GM21390 (cell line): ENCODE results near the gene GCHFR.

Experiments
- ATAC-seq: cut with Tn5 transposase; IDR thresholded peaks from one replicate; pipeline ENCODE4 v1.9.1; 2021; ENCODE audit not compliant: unreplicated experiment

The GCHFR gene

GRCh38 chr15:40754883-40755811 lies 8.7 kb upstream of the GCHFR start, which contains the start of gene RMDN3:
Gene RMDN3, minus strand, starts transcription at chr15:40755254. Its CDS starts 471 bp downstream, at chr15:40754783.
- peak; percentile 68 for ATAC-seq

DNA sequence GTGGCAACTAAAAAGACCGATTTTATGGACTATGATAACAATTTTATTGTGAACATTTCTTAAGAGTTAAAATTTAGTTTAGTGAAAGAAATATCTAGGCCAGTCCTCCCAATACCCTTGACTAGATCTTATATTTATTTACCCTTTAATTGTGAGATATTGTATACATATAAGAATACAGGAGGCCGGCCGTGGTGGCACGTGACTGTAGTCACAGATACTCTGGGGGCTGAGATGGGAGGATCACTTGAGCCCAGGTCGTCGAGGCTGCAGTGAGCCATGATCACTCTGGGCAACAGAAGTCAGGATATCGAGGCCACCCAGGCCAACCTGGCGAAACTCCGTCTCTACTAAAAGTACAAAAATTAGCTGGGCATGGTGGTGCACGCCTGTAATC lies 8.1 kb upstream of the GCHFR start:
- no peak for ATAC-seq

DNA sequence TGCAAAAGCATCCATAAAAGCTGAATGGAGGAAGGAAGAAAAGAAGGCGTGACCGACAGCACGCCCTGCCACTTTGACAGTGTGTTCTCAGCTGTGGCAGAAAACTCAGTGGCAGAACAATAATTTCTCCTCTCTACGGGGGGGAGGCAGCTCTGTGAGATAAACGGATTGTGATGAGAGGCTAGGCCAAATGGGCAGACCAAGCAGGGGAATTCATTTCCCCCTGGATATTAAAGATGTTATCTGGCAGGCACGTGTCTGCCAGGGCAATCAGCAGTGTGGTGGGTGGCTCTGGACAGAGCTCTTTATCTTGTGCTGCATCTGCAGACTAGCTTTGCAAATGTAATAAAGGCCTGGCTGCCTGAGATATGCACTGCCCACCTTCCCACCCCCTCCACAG lies 6.9 kb upstream of the GCHFR start:
- ATAC-seq = no peak

DNA sequence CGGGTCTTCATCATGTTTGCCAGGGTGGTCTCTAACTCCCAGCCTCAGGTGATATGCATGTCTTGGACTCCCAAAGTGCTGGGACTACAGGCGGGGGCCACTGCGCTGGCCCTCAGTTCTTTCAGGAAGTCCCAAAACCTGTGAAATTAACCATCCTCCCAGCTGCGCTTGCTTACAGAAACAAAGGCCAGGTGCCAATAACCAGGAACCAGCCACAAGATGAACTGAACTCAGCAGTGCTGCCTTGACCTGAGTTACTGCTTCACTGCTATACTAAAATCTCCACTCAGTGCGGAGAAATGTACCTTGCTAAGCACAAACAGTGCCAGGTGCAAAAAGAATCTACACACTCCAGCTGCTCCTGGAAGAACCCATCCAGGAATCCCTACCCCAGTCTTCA lies 3.9 kb upstream of the GCHFR start:
- ATAC-seq = no peak

DNA sequence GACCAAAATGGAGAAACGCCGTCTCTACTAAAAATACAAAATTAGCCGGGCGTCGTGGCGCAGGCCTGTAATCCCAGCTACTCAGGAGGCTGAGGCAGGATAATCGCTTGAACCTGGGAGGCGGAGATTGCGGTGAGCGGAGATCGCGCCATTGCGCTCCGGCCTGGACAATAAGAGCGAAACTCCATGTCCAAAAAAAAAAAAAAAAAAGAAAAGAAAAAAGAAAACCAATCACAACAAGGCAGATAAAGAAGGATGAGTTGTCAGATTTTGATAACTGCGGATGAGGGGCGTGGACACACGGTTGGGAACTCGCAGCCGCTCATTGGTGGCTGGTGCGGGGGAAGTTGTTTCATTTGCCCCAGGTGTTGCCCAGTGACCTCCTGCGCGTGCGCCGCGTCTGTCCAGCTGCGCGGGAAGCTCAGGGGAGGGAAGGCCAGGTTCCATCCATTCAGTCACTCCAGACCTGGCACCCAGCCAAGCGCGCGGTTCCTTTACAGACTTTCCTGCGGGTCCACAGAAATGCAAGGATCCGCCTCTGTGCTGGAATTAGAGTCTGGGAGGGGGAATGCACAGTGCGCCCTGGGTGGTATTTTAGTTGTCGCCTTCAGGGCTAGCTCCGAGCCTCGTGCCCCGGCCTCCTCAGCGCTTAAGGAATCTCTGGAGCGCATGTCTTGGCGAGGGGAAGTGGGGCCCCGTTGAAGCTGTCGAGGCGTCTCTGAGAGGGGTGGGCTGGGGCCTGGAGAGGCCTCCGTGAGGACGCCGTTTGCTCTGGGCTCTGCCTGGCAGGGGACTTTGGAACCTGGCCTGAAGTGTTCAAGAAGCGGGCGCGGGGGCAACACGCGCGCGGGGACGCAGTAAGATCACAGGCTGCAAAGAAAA lies 708 bp upstream of the GCHFR start:
- no peak for ATAC-seq

DNA sequence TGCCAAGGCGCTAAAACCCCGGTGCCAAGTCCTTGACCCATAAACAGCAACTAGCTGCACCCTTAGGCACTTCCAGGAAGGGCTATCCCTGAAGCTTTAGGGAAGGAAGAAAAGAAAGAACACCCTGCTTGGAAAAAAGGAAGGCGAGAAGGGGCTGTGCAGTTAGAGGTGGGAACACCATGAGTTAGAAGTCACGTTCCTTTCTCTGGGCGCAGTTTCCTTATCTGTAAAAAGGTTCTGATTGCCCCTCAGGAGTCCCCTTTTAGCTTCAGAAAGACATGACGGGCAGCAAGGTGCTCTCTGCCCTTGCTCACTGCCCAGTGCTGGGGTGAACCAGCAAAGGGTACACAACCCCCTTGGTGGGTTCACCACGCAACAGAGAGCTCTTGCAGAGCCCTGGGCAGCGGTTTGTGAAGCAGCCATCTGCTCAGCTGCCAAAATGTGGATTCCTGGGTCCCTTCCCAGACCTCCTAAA lies 798 bp downstream of the GCHFR start:
- ATAC-seq = no peak

GRCh38 chr15:40766194-40766815 lies 2.4 kb downstream of the GCHFR start:
- no peak for ATAC-seq

DNA sequence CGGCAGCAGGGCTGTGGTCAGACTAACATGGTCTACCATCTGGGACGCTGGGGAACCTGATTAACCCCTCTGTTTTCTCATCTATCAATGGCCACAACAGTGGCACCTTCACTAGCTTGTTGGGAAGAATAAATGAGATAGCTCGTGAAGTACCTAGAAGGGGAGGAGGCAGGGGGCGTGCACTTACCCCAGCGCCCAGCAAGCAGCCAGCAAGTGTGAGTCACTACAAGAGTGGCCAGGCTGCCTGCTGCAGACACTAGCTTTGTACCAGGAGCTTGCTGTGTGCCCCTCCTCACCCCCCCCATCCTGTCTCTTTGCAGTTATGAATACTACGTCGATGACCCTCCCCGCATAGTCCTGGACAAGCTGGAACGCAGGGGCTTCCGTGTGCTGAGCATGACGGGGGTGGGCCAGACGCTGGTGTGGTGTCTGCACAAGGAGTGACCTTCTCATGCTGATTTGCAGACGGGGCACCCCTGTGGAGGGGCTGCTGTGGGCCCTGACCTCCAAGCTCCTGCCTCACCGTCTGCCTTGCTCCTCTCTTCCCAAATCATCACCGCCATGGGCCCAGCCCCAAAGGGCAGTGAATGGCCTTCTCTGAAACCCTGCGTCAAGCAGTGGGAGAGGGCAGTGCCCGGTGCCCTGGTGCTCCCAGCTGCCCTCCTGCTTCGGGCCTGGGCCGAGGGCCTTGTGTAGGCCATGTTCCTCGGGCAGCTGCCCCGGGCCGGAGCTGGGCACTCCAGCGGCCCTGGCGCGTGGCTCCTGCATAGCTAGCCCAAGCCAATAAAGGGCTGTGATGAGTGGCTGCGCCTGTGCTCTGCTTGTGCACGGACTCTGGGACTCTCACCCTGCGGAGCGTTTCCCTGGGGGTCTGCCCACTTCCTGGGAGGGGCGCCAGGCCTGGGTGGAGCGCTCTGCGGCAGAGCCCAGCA lies 3.3 kb downstream of the GCHFR start:
- no peak for ATAC-seq

- ATAC-seq = no peak
Observed at GRCh38 chr15:40767838-40768500, 4.1 kb downstream of the GCHFR start.

GRCh38 chr15:40768521-40769273 lies 4.8 kb downstream of the GCHFR start:
- ATAC-seq = peak; percentile 4

- ATAC-seq = peak; percentile 40
Observed at GRCh38 chr15:40769274-40770146, 5.6 kb downstream of the GCHFR start, which contains the start of gene C15orf62. Gene C15orf62, plus strand, starts transcription at chr15:40769980. Its CDS starts 516 bp downstream, at chr15:40770496.

GRCh38 chr15:40770147-40770721 lies 6.4 kb downstream of the GCHFR start:
- no peak for ATAC-seq

- no peak for ATAC-seq
Observed at GRCh38 chr15:40771242-40771641, 7.4 kb downstream of the GCHFR start.

DNA sequence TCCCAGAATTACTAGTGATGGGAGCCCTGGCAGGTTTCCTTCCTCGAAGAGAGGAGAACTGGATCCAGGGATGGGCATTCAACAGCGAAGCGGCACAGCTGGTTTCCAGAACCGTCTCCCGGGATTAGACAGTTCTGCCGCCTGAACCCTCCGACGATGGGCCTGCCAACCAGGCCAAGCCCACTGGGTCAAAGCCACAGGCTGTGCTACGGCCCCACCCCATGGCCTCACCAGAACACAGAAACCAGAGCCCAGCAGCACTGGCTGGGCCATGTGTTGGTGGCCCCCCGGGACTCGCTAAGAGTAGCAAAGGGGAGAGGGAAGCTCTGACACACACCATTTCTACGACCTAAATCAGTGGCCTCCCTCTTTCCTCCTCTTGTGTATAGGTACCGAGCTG lies 8.1 kb downstream of the GCHFR start:
- no peak for ATAC-seq

GRCh38 chr15:40773496-40773895 lies 9.6 kb downstream of the GCHFR start:
- no peak for ATAC-seq

GRCh38 chr15:40773902-40774301 lies 10.0 kb downstream of the GCHFR start:
- ATAC-seq = no peak

DNA sequence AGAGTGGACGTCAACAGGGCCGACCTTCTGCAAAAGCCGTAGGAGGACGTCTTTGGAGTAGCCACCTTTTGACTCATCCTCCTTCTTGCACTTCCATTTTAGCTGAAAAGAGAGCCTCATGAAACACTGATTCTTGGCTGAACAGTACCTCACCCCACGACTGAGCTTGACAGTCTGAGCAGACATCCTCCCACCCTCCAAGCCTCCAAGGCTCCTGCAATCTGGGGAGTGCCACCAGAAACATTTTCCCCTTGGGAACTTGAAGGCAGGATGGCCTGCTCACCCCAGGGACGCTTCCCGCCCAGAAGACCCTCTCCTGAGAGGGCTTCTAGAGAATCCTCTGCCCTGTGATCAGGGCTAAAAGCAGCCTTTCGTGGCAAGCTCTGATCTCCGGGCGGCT lies 11.1 kb downstream of the GCHFR start:
- no peak for ATAC-seq
